A549 treated with GW870086 at 1 μM for 4 hours (cell line): Measurements from ENCODE around the gene LMO7. TPM values are rescaled to one million over a fixed set of nuclear protein-coding genes. Genes with fewer than 3 reads are reported as not detected.

ENCODE experiments used
- total RNA-seq: library from RNA; stranded (reverse); fragments of 200-300 nt; extraction: Qiagen RNA extraction; gene quantifications from 5 replicates; pipeline ENCODE4 v1.2.3, GENCODE V29; 2022; ENCODE audit warnings: low read depth

The LMO7 gene
- 36.0 to 53.6 TPM (median 41.3 TPM) in 5 replicates for total RNA-seq

DNA sequence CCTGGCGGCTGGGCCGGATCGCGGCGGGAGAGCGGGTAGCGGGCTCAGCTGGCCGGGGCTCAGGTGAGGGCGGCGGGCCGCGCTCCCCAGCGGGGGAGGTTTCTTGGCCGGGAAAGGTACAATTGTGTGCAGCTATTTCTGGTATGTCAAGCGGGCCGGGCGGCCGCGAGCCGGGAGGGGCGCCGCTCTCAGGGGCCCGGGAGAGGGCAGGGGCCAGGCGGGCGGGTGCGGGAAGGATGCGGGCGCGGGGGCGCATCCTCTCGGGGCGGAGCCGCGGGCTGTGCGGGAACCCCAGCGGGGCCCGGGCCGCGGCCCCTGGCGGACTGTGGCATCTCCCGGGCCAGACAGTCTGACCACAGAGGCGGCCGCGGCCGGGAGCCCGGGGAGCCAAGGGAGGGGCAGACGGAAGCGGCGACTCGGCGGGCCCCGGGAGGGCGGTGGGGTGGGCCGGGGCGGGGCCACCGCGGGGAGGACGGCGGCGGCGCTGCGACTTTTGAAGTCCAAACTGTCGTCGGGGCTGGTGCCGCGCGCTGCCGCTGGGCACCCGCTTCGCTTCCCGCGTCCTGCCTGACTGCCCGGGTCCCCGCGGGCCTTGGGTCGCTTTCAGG is at the start of gene LMO7:
Gene LMO7 (plus strand): TSS at position 503 of the 608 bp plus-strand sequence. CDS start 328 bp downstream, outside the sequence.

Other genes starting within 250 kb of the LMO7 start
- gene TBC1D4, start 154.2 kb upstream of the LMO7 start, total RNA-seq: 12.6 to 15.7 TPM (median 15.2 TPM) in 5 replicates
- gene COMMD6, start 98.5 kb upstream of the LMO7 start, total RNA-seq: 137 to 163 TPM (median 152 TPM) in 5 replicates
- 45.8 to 51.1 TPM (median 50.7 TPM) in 5 replicates for gene UCHL3, start 86.5 kb upstream of the LMO7 start, total RNA-seq